ENCODE measurements around the gene CYB5R4. TPM values are rescaled to one million over a fixed set of nuclear protein-coding genes. Genes with fewer than 3 reads are reported as not detected.
"Not testable (repeated sequence)": the region's sequence is repeated elsewhere in the genome, so short reads cannot be mapped to it uniquely, and the experiment has no call there.

Gene CYB5R4
- total RNA-seq, 1 experiment from 2014 or later: 17.5 TPM

GRCh38 chr6:83948851-83949250, 89.4 kb downstream of the CYB5R4 start:
- Histone ChIP-seq H3K4ac (ENCODE audit: low read depth, low read length) (no peak overlapping the region), H2BK15ac (ENCODE audit: low read depth, low read length) (no peak overlapping the region), H3K79me1 (ENCODE audit: insufficient read depth, low read depth, low read length, poor library complexity, severe bottlenecking) (no peaks in the 10 kb centered on the region), H2AFZ (ENCODE audit: low read length) (no peak overlapping the region), H2BK12ac (ENCODE audit: insufficient read length, low read depth, low read length) (no peak overlapping the region), H4K91ac (ENCODE audit: insufficient read length, low read depth, low read length) (no peak overlapping the region), H3K14ac (ENCODE audit: insufficient read depth, low read length) (no peak overlapping the region), H3K79me2 (ENCODE audit: insufficient read depth, low read length) (no peaks in the 10 kb centered on the region), H3K4me1 (ENCODE audit: insufficient read depth, low read length) (peaks cover 3% of the 10 kb centered on the region; the same call in 1 of the 2 replicates), H3K23ac (ENCODE audit: insufficient read length, low read depth, low read length) (no peak overlapping the region), H3K4me2 (ENCODE audit: insufficient read depth, insufficient read length, low read length) (no peak overlapping the region), H4K8ac (replicated peaks; ENCODE audit: insufficient read length, low read depth, low read length) (no peak overlapping the region), H2BK120ac (ENCODE audit: low read depth, low read length, poor library complexity, severe bottlenecking) (no peak overlapping the region), H3K9me3 (ENCODE audit: control insufficient read depth, low read depth, low read length) (no peaks in the 10 kb centered on the region), H3K56ac (ENCODE audit: insufficient read length, low read depth, low read length) (no peak overlapping the region), H3K27ac (ENCODE audit: insufficient read length, low read depth, low read length) (no peak overlapping the region), H2BK20ac (ENCODE audit: low read depth, low read length, poor library complexity, severe bottlenecking) (no peak overlapping the region), H2BK5ac (ENCODE audit: insufficient read length, low read length) (no peak overlapping the region), H3K18ac (ENCODE audit: insufficient read length, low read depth, low read length) (no peak overlapping the region), H2AK5ac (ENCODE audit: insufficient read length, low read length) (no peak overlapping the region), H3T11ph (ENCODE audit: low read length) (no peak overlapping the region), H3K23me2 (ENCODE audit: insufficient read length, low read depth, low read length, poor library complexity, severe bottlenecking) (no peaks in the 10 kb centered on the region), H4K5ac (ENCODE audit: insufficient read length, low read depth, low read length) (no peak overlapping the region), H3K27me3 (ENCODE audit: insufficient read depth, low read length) (no peaks in the 10 kb centered on the region), H3K9ac (ENCODE audit: extremely low read depth, insufficient read length, low read length) (no peak overlapping the region), H4K20me1 (ENCODE audit: control insufficient read depth, insufficient read depth, insufficient read length) (no peaks in the 10 kb centered on the region)
- Mint-ChIP-seq H3K27ac (peak overlapping the region in 1 of 3 experiments; percentile 86; a peak in 2 of 7 replicates), H3K4me3 (no peak overlapping the region), H3K36me3 (ENCODE audit: insufficient read depth in 1 of 3, low read depth in 3 of 3) (peaks cover 10 to 27% (median 26%) of the 10 kb centered on the region in 3 experiments), H3K4me1 (peaks cover 17 to 18% of the 10 kb centered on the region in 2 experiments), H3K27me3 (ENCODE audit: low read depth) (peaks cover 4% of the 10 kb centered on the region), H3K9me3 (peaks cover 18 to 27% of the 10 kb centered on the region in 2 experiments; a peak in 4 of 5 replicates)
- WGBS (ENCODE audit: extremely low coverage, insufficient read length, low lambda C conversion rate): no CpG with 5 or more reads among the region's 2 CpGs
- no peak for TF ChIP-seq CTCF (conservative IDR thresholded peaks at IDR 0.05)
- DNase-seq: no peak

DNA sequence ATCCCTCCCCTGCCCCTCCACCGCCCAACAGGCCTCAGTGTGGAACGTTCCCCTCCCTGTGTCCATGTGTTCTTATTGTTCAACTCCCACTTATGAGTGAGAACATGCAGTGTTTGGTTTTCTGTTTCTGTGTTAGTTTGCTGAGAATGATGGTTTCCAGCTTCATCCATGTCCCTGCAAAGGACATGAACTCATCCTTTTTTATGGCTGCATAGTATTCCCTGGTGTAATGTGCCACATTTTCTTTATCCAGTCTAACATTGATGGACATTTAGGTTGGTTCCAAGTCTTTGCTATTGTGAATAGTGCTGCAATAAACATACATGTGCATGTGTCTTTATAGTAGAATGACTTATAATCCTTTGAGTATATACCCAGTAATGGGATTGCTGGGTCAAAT, 91.9 kb downstream of the CYB5R4 start:
- H3K4ac ChIP-seq (ENCODE audit: low read depth, low read length); H3K4me2 ChIP-seq (ENCODE audit: insufficient read depth, insufficient read length, low read length); H3K27me3 ChIP-seq (ENCODE audit: insufficient read depth, low read length); H3K4me1 ChIP-seq (ENCODE audit: insufficient read depth, low read length); H3K4me3 Mint-ChIP-seq; H3T11ph ChIP-seq (ENCODE audit: low read length); H2AK5ac ChIP-seq (ENCODE audit: insufficient read length, low read length); H3K14ac ChIP-seq (ENCODE audit: insufficient read depth, low read length); H3K23me2 ChIP-seq (ENCODE audit: insufficient read length, low read depth, low read length, poor library complexity, severe bottlenecking); H3K56ac ChIP-seq (ENCODE audit: insufficient read length, low read depth, low read length); H4K8ac ChIP-seq (replicated peaks; ENCODE audit: insufficient read length, low read depth, low read length); H3K27ac ChIP-seq (ENCODE audit: insufficient read length, low read depth, low read length); H2BK12ac ChIP-seq (ENCODE audit: insufficient read length, low read depth, low read length); H3K23ac ChIP-seq (ENCODE audit: insufficient read length, low read depth, low read length); H4K20me1 ChIP-seq (ENCODE audit: control insufficient read depth, insufficient read depth, insufficient read length); H3K9me3 ChIP-seq (ENCODE audit: control insufficient read depth, low read depth, low read length); H3K79me1 ChIP-seq (ENCODE audit: insufficient read depth, low read depth, low read length, poor library complexity, severe bottlenecking); H2BK5ac ChIP-seq (ENCODE audit: insufficient read length, low read length); H3K27me3 Mint-ChIP-seq (ENCODE audit: low read depth); H3K18ac ChIP-seq (ENCODE audit: insufficient read length, low read depth, low read length); H3K79me2 ChIP-seq (ENCODE audit: insufficient read depth, low read length); H3K9ac ChIP-seq (ENCODE audit: extremely low read depth, insufficient read length, low read length); H2BK120ac ChIP-seq (ENCODE audit: low read depth, low read length, poor library complexity, severe bottlenecking); H2AFZ ChIP-seq (ENCODE audit: low read length); H4K5ac ChIP-seq (ENCODE audit: insufficient read length, low read depth, low read length); H2BK15ac ChIP-seq (ENCODE audit: low read depth, low read length); H4K91ac ChIP-seq (ENCODE audit: insufficient read length, low read depth, low read length); H2BK20ac ChIP-seq (ENCODE audit: low read depth, low read length, poor library complexity, severe bottlenecking); H3K27ac Mint-ChIP-seq; H3K9me3 Mint-ChIP-seq; DNase-seq: not testable (repeated sequence)
- WGBS (ENCODE audit: extremely low coverage, insufficient read length, low lambda C conversion rate): no CpG with 5 or more reads among the region's 2 CpGs
- Mint-ChIP-seq H3K36me3 (ENCODE audit: insufficient read depth in 1 of 3, low read depth in 3 of 3) (peaks cover 11 to 19% (median 18%) of the 10 kb centered on the region in 3 experiments), H3K4me1 (peaks cover 25 to 30% of the 10 kb centered on the region in 2 experiments)

Data from H9 (cell line).